ENCODE data around the gene SFXN1.
"Not testable (repeated sequence)": the region's sequence is repeated elsewhere in the genome, so short reads cannot be mapped to it uniquely, and the experiment has no call there.

Gene SFXN1

DNA sequence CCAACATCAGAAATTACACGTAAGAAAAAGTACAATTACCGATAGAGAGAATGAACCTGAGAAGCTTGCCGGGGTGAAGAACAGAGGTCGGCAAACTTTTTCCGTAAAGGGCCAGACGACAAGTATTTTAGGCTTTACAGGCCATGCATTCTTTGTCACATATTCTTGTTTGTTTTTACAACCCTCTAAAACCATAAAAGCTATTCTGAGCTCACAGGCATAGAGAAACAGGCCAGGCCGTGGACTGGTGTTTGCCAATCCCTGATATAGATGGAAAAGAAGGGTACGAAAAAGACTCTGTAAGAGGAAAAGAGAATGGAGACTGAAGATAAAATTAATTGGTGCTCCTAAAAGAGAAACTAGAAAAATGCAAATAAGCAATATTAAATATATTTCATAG lies 15.4 kb downstream of the SFXN1 start:
- DNase-seq (ENCODE audit: low read depth in 2 of 3, low spot score in 2 of 3): no peak

DNA sequence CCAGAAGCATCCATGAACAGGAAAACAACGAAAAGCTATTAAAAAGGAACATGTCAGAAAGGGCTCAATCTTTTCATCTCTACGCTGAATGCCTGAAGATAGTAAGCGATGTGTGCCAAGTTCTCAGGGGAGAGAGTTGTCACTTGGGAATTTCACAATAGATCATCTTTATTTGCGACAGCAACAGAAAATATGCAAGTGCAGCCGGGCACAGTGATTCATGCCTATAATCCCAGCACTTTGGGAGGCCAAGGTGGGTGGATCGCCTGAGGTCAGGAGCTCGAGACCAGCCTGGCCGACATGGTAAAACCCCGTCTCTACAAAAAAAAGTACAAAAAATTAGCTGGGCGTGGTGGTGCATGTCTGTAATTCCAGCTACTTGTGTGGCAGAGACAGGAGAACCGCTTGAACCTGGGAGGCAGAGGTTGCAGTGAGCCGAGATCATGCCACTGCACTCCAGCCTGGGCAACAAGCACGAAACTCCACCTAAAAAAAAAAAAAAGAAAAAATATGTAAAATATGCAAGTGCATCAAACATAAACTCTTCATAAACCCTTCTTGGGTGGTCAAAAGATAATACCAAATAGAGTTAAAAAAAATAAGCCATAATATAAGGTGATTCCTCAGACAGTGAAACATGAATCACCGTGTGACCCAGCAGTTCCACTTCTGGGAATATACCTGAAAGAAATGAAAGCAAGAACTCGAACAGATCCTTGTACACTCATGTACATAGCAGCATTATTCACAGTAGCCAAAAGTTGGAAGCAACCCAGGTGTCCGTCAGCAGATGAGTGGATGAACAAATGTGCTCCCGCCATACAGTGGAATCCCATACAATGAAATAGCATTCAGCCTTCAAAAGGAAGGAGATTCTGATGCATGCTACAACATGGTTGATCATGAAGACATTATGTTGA lies 16.2 kb downstream of the SFXN1 start:
- no peak for DNase-seq (ENCODE audit: low read depth in 2 of 3, low spot score in 2 of 3)

DNA sequence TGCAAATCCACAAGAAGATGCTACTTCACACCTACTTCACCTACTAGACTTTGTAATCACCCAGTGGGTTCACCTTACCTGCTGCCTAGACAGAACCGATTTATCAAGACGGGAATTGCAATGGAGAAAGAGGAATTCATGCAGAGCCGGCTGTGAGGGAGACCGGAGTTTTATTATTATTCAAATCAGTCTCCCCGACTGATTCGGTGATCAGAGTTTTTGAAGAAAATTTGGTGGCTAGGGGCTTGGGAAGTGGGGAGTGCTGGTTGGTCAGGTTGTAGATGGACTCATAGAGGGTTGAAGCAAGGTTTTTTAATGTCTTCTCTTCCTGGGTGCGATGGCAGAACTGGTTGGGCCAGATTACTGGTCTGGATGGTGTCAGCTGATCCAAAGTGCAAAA lies 23.4 kb downstream of the SFXN1 start:
- no peak for DNase-seq (ENCODE audit: low read depth in 2 of 3, low spot score in 2 of 3)

DNA sequence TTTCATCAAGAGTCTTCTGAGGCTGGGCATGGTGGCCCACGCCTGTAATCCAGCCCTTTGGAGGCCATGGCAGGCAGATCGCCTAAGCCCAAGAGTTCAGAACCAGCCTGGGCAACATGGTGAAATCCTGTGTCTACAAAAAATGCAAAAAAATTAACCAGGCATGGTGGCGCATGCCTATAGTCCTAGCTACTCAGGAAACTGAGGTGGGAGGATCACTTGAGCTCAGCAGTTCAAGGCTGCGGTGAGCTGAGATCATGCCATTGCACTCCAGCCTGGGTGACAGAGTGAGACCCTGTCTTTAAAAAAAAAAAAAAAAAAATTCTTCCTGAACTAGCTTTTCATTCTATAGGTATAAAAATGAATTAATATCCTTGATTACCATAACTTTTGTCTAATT lies 29.3 kb downstream of the SFXN1 start:
- not testable (repeated sequence) for DNase-seq (ENCODE audit: low read depth in 2 of 3, low spot score in 2 of 3)

DNA sequence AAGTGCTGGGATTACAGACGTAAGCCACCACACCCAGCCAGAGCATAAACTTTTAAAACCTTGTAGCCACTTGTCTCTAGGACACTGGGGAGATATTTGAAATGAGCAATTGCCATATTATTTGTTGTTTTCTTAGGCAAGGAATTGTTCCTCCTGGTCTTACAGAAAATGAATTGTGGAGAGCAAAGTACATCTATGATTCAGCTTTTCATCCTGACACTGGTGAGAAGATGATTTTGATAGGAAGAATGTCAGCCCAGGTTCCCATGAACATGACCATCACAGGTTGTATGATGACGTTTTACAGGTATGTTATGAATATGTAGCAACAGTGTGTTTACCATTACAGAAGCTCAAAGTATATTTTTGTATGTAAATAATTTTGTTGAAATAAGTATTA lies 30.5 kb downstream of the SFXN1 start:
- DNase-seq (ENCODE audit: low read depth in 2 of 3, low spot score in 2 of 3): no peak

DNA sequence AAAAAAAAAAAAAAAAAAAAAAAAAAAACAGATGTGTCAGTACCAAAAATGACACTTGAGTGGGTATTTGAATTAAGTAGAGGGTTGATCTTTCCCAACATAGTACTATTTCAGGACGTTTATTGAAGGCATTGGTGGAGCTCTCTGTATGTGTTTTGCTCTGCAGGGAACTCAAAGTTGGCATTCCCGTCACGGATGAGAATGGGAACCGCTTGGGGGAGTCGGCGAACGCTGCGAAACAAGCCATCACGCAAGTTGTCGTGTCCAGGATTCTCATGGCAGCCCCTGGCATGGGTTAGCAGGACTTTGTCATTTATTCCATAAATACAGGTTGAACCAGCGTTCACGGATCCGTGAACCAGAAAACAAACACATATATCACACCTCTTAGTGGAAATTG lies 34.9 kb downstream of the SFXN1 start:
- no peak for DNase-seq (ENCODE audit: low read depth in 2 of 3, low spot score in 2 of 3)

DNA sequence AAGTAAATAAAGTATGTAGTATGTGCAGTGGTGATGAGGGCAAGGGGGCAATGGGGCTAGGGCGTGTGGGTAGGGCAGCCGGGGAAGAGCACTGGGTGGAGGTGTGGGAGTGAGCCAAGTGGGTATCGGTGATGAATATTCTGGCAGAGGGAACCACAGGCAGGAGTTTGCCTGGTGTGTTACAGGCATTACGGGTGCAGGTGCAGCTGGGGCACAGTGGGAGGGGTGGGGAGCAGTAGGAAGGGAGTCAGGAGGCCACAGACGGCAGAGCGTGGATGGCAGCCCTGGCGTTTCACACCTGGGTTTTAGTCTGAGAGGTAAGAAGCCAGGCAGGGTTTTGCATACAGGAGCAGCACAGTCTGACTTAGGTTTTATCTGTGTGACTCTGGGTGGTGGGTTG lies 35.4 kb downstream of the SFXN1 start:
- DNase-seq (ENCODE audit: low read depth in 2 of 3, low spot score in 2 of 3): no peak

DNA sequence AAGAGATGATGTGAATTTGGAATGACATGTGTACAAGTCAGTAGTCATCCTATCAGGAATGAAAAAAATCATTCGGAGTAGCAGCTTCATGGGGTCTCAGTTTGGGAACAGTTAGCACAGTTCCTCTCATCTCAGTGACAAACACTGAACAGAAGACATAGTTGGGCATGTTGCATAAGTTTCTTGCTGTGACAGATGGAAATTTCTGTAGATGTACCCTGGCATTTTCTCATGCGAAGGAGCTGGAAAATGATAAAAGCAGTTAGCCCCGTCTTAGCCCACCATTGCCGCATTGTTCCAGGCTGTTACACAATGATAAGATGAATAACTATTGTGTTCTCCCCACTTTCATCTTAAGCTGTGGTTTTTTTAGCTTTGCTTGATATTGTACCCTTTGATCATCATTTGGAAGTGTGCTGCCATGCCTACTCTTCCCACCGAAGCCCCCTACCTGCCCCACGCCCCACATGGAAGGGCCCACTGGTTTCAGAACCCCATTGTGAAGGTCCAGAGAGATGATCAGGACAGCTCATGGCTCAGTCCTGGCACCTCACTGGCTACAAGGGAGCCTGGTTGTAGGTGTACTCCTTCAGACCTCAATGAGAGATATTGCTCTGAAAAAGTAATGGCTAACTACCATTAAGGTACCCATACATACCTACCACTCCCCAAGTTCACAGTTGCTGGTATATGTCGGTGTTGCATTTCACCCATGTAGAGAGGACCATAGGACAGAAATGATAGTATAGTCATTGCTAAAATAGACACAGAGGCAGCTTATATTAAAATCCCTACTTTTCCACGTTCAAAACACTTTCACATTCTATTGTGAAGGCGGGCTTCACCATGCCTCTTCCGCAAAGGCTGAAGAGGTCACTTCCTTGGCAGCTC lies 38.8 kb downstream of the SFXN1 start:
- no peak for DNase-seq (ENCODE audit: low read depth in 2 of 3, low spot score in 2 of 3)

DNA sequence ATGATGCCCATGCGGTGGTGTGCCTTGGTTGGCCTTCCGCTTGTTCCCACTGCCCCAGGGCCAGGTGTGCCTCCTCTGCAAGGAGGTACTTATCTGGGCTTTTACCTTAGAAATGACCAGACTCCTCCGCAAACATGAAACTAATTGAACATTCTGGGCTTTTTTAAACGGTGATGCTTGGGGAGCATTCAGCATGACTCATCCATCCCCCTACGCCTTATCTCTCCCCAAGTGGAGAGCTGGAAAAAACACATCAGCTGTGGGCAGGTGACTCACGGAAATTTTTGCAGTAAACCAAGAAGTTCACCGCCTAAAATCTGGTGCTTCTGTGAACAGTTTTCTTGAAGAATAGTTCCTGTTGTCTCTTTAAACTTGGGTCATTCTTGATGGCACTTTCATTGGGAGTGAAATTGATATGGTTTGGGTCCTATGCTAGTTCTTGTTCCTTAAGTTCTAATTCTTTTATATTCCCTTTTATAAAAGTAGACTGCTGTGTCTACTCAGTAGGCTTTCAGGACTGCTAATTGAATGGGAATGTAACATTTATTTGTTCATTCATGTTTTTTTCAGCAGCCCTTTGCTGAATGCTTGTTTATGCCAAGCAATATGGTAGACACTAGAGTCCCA lies 39.6 kb downstream of the SFXN1 start:
- DNase-seq (ENCODE audit: low read depth in 2 of 3, low spot score in 2 of 3): peak in 2 of 3 experiments; percentile 44 to 64

DNA sequence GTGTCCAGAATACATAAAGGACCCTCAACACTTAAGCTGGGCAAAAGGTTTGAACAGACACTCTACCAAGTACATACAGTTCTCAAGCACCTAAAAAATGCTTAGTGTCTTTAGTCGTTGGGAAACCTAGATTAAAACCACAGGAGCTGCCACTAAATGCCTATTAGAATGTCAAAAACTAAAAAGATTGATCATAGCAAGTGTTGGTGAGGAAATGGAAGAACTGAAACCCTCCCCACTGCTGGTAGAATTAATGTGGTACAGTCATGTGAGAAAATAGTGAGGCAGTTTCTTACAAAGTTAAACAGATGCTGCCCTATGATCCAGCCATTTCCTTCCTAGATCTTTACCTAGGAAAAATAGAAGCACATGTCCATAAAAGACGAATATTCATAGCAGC lies 40.6 kb downstream of the SFXN1 start:
- no peak for DNase-seq (ENCODE audit: low read depth in 2 of 3, low spot score in 2 of 3)

DNA sequence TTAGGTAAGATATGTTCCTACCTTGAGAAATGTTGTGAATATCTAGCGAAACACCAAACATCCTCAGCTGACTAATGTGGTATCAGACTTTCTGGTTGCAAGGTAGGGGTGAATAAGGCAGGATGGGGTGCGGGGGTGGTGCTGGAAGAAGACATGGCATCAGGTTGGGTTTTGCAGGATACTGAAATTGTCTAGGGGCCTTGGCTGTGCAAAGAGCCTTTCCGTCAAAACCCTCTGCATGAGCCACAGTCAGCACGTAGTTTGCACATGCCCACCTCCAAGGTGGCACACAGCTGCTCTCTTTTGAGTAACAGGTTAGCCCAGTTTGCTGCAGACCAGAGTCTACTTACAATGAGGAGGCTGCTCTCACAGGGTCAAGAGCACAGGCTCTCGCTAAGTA lies 42.0 kb downstream of the SFXN1 start:
- no peak for DNase-seq (ENCODE audit: low read depth in 2 of 3, low spot score in 2 of 3)

DNA sequence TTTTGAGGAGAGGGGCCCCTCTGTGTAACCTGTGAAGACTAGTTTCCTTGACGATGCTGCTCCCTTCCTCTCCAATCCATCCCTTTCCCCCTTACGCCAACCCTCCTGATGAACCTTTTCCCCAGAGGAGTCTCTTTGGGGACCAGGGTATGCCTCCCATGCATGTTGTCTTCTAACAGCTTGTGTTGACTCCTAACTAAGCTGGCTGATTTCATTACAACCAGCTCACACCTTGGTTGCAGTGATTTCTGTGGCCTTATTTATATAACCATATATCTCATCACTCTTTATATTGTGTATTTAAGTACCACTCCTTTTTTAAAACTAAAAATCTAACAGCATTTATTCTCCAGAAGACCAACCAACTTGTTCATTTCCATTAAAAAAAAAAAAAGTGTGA lies 42.5 kb downstream of the SFXN1 start:
- no peak for DNase-seq (ENCODE audit: low read depth in 2 of 3, low spot score in 2 of 3)

DNA sequence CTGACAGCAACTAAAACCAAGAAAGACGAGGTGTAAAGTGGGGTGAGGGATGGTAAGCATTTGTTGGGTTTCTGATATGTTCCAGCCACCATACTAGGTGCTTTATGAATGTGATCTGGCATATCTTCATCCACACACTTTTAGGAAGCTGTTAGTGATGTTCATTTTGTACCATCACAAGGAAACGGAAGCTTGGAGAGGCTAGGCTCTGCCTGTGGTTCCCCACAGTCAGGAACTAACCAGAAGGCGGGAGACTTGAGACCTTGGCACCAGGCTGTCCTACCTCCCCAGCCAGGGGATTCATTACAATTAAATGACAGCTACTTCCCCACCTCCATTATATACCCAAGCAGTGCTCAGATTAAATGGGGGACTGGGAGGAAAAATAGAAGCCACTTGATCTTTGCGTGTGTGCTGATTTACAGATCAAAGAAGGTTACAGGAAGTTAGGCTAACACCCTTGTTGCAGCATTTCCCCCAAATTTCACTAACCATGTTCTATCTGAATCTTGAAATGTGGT lies 43.0 kb downstream of the SFXN1 start:
- no peak for DNase-seq (ENCODE audit: low read depth in 2 of 3, low spot score in 2 of 3)

DNA sequence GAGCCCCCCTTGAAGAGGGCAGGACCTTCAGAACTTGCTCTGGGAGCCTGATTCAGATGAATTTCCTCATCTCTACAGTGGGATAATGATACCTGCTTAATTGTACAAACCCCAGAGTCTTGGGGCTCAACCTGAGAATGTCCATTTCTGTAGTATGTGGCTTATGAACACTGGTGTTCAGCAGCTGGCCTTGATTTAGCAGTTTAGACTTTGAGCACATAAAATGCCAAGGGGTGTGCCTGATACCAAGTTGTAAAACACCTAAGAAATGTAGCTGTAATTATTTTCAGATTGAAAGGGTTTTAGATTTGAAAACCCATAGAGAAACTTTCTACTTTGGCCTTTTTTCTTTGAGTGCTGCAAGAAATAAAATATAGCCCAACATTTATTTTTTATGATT lies 44.9 kb downstream of the SFXN1 start:
- no peak for DNase-seq (ENCODE audit: low read depth in 2 of 3, low spot score in 2 of 3)

DNA sequence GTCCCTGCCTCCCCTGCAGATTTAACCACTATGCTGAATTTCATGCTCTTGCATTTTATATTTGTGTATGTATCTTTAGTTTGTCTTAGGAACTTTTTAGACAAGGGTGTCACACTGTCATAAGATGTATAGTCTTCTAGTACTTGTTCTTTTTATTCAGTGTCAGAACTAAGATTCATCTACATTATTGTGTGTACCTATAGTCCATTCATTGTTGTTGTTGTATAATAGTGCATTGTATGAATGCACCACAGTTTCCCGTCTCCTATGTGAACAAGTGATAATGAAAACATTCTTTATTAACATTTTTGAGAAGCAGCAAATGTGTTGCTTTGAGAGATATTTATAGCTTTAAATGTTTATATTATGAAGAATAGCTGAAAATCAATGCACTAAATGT lies 45.9 kb downstream of the SFXN1 start:
- DNase-seq (ENCODE audit: low read depth in 2 of 3, low spot score in 2 of 3): no peak

DNA sequence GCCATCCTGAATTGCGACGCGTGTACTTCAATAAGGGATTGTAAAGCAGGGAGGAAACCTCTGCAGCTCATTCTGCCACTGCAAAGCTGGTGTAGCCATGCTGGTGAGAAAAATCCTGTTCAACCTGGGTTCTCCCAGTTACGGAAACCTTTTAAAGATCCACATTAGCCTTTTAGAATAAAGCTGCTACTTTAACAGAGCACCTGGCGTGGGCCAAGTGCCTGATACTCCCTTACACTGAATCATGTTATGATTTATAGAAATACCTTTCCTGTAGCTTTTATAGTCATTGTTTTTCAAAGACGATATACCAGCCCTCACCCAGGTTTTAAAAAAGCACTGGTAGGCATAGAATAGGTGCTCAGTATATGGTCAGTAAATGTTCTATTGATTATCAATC lies 48.3 kb downstream of the SFXN1 start:
- DNase-seq (ENCODE audit: low read depth in 2 of 3, low spot score in 2 of 3): no peak

DNA sequence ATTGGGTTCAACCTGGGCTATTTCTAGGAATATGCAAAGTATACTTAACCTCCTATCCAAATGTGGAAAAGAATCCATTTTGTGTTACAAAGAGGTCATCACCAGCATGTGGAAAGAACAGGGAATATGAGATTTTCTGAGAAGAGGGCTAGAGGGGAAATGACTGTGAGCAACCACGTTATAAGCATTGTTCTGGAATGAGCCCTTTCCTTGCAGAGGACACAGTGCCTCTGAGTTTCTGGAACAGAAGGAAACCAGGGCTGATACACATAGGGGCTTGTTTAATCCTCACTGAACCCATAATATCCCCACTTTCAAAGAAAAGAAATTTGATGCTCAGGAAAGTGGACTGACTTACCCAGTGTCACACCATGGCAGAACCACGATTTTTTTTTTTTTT lies 53.0 kb downstream of the SFXN1 start:
- DNase-seq (ENCODE audit: low read depth in 2 of 3, low spot score in 2 of 3): no peak

DNA sequence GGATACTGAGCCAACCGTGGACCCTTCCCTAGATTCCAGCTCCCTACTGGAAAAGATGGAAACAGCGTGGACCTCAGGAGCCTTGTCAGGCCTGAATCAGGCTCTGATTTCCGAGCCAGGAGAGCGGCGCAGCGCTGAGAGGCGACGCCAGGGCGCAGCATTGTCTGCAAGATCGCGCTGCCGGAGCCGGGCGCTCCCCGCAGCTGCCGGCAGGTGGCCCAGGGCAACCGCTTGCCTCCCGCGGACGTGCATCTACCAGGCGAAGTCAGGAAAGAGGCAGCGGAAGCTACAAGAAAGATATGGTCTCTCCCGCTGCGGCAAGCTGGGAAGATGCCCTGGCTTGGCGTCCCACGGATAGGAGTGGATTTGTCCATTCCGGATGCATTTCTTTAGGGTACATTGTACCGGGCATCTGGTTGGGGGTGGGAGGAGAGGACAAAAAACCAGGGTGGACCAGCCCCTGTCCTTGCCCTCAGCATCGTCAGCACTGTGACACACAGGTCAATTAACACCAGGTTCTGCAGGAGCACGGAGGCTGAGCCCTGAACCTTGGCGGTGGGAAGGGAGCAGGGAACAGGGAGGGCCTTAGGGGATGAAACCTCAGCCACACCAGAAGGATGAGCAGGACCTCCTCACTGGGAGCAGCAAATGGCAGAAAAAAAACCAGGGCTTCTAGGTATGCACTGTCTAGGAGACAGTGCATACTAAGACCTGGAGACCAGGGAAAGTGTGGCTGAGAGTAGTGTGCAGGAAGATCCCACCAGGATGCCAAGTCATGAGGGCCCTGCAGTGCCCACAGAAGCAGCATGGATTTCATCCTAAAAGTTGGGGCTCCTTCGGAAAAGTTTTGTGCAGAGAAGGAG lies 55.9 kb downstream of the SFXN1 start:
- peak; percentile 58 to 67 (median 66) for DNase-seq (ENCODE audit: low read depth in 2 of 3, low spot score in 2 of 3)

DNA sequence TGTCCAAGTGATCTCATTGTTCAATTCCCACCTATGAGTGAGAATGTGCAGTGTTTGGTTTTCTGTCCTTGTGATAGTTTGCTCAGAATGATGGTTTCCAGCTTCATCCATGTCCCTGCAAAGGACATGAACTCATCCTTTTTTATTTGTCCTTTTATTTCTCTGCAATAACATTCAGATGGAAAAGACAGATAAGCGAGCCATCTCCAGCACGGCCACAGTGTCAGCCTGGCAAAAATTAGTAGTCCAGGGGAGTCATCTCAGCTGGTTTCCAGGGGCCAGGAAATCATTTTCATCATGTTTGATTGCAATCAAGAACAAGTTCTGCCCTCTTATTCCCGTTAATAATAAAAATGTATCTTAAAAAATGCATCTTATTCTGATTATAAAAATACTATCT lies 57.0 kb downstream of the SFXN1 start:
- DNase-seq (ENCODE audit: low read depth in 2 of 3, low spot score in 2 of 3): not testable (repeated sequence)

DNA sequence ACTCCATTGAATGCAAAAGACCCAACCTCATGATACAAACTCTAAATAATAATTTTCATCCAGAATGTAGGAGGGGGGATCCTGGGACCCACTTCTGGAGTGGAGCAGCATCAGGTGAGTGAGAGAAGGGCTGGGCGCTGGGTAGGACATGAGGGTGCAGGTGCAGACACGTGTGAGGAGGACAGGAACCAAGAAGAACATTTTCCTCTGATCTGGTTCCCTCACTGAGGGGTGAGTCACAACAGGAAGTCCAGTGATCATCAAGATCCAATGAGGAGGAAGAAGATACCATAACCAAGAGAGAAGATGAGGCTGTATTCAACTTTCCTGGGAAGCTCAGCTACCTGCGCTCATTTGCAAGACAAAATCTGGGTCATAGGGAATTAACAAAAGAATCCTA lies 57.4 kb downstream of the SFXN1 start:
- no peak for DNase-seq (ENCODE audit: low read depth in 2 of 3, low spot score in 2 of 3)

DNA sequence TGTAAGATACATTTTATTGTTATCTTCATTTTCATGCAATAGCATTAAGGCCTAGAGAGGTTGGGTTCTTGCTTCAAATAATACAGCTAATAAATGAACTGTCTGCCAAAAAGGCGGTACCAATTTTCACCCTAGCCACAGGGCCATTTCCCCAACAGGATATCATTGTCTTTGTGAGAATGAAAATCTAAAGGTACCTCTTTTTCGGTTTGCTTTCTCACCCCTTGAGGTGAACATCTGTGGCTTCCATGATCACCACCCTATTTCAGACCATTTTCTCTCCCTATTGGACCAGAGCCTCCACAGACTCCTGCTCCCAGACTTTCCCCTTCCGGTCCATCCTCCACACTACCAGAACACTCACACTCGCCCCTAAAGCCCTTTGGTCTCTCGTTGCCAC lies 60.2 kb downstream of the SFXN1 start:
- no peak for DNase-seq (ENCODE audit: low read depth in 2 of 3, low spot score in 2 of 3)
